ENCODE measurements around the gene COL5A1. TPM values are rescaled to one million over a fixed set of nuclear protein-coding genes. Genes with fewer than 3 reads are reported as not detected.
"Not testable (repeated sequence)": the region's sequence is repeated elsewhere in the genome, so short reads cannot be mapped to it uniquely, and the experiment has no call there.

Gene COL5A1
- total and polyA plus RNA-seq, 2 donors (not counting 1 experiment from before 2014, with no cell fraction given) = 72.8 to 109 TPM

DNA sequence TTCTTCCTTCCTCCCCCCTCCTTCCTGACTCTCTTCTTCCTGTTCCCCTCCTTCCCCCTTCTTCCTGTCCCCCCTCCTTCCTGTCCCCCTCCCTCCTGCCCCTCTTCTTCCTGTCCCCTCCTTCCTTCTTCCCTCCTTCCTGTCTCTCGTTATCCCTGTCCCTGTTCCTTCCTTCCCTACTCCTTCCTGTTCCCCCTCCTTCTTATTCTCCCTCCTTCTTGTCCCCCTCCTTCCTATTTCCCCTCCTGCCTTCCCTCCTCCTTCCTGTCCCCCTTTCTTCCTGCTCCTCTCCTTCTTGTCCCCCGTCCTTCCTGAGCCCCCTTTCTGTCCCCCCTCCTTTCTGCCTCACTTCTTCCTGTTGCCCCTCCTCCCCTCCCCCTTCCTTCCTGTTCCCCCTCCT is 70.6 kb downstream of the COL5A1 start:
- no peak overlapping the region for H2AFZ ChIP-seq (ENCODE audit: low read length)

DNA sequence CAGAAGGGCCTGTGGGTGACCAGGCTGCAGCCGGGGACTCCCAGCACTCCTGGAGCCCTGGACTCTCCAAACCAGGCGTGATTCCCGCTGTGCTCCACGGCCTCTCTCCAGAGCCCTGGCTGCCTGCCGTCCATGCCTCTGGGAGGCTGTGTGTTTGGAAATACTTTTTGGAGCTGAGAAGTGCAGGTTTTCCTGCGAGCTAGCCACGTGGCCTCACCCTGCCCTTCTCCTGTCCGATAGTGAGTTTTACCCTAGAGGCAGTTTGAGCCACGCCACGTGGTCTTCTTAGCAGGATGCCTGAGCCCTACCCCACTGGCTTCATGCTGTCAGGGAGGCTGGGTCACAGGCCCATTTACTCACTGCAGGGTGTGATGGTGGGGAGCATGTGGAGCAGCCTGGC is 71.3 kb downstream of the COL5A1 start:
- peaks cover 32% of the 10 kb centered on the region for H3K79me2 ChIP-seq (ENCODE audit: control insufficient read depth, insufficient read depth, low read length)
- peaks cover 31% of the 10 kb centered on the region for H3K36me3 ChIP-seq (ENCODE audit: control insufficient read depth, insufficient read depth, low read length)
- no peak overlapping the region for H3K27ac ChIP-seq (ENCODE audit: insufficient read depth, low read length)
- no peak for DNase-seq (ENCODE audit: low read depth in 2 of 2)
- no peaks in the 10 kb centered on the region for H3K4me1 ChIP-seq (ENCODE audit: control insufficient read depth, extremely low read depth, insufficient read depth, low read length)
- H2AFZ ChIP-seq (ENCODE audit: low read length) = no peak overlapping the region
- H3K9ac ChIP-seq (ENCODE audit: insufficient read depth, low read length) = no peak overlapping the region
- no peaks in the 10 kb centered on the region for H3K27me3 ChIP-seq (ENCODE audit: control insufficient read depth, insufficient read depth, low read length)
- H3K4me2 ChIP-seq (ENCODE audit: extremely low read depth, insufficient read depth, low read length) = no peak overlapping the region
- H4K20me1 ChIP-seq (ENCODE audit: control insufficient read depth, extremely low read depth, insufficient read depth, low read length) = peaks cover 3% of the 10 kb centered on the region
- no peaks in the 10 kb centered on the region for H3K9me3 ChIP-seq (ENCODE audit: control insufficient read depth, insufficient read depth, low read depth, low read length)
- TF ChIP-seq CTCF (conservative IDR thresholded peaks at IDR 0.05 in 1 of 2, IDR thresholded peaks at IDR 0.05 in 1 of 2; ENCODE audit: low read depth in 1 of 2, low read length in 2 of 2) (no peak), EZH2 (IDR thresholded peaks at IDR 0.05; ENCODE audit: low read length, missing control alignments) (no peak)
- no peak overlapping the region for H3K4me3 ChIP-seq (replicated peaks in 1 of 4; ENCODE audit: control extremely low read depth in 1 of 4, insufficient read depth in 1 of 4, low read depth in 3 of 4, low read length in 4 of 4)

More for the DNA sequence above, 70.6 kb downstream of the COL5A1 start:
- no peak for TF ChIP-seq CTCF (conservative IDR thresholded peaks at IDR 0.05 in 1 of 2, IDR thresholded peaks at IDR 0.05 in 1 of 2; ENCODE audit: low read depth in 1 of 2, low read length in 2 of 2)
- TF ChIP-seq EZH2 (IDR thresholded peaks at IDR 0.05; ENCODE audit: low read length, missing control alignments) = no peak
- Histone ChIP-seq H3K27ac (ENCODE audit: insufficient read depth, low read length) (no peak overlapping the region), H3K27me3 (ENCODE audit: control insufficient read depth, insufficient read depth, low read length) (no peaks in the 10 kb centered on the region), H3K9me3 (ENCODE audit: control insufficient read depth, insufficient read depth, low read depth, low read length) (no peaks in the 10 kb centered on the region), H3K4me3 (replicated peaks in 1 of 4; ENCODE audit: control extremely low read depth in 1 of 4, insufficient read depth in 1 of 4, low read depth in 3 of 4, low read length in 4 of 4) (no peak overlapping the region), H3K36me3 (ENCODE audit: control insufficient read depth, insufficient read depth, low read length) (peaks cover 30% of the 10 kb centered on the region), H3K4me1 (ENCODE audit: control insufficient read depth, extremely low read depth, insufficient read depth, low read length) (peaks cover 2% of the 10 kb centered on the region), H3K4me2 (ENCODE audit: extremely low read depth, insufficient read depth, low read length) (no peak overlapping the region), H4K20me1 (ENCODE audit: control insufficient read depth, extremely low read depth, insufficient read depth, low read length) (peaks cover 3% of the 10 kb centered on the region), H3K9ac (ENCODE audit: insufficient read depth, low read length) (no peak overlapping the region), H3K79me2 (ENCODE audit: control insufficient read depth, insufficient read depth, low read length) (peaks cover 32% of the 10 kb centered on the region)
- DNase-seq (ENCODE audit: low read depth in 2 of 2) = no peak

DNA sequence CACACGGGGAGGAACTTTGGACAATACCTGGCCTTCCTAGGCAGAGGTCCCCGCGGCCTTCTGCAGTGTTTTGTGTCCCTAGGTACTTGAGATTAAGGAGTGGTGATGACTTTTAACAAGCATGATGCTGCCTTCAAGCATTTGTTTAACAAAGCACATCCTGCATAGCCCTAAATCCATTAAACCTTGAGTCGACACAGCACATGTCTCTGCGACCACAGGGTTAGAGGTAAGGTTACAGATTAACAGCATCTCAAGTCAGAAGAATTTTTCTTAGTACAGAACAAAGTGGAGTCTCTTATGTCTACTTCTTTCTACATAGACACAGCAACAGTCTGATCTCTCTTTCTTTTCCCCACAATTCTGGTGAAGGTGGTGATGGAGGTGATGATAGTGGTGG is 73.9 kb downstream of the COL5A1 start:
- H3K36me3 ChIP-seq (ENCODE audit: control insufficient read depth, insufficient read depth, low read length) = peaks cover 24% of the 10 kb centered on the region
- not testable (repeated sequence) for H3K4me1 ChIP-seq (ENCODE audit: control insufficient read depth, extremely low read depth, insufficient read depth, low read length); H4K20me1 ChIP-seq (ENCODE audit: control insufficient read depth, extremely low read depth, insufficient read depth, low read length)

More for the DNA sequence above, 73.9 kb downstream of the COL5A1 start:
- peaks cover 31% of the 10 kb centered on the region for H3K79me2 ChIP-seq (ENCODE audit: control insufficient read depth, insufficient read depth, low read length)
- H3K27ac ChIP-seq (ENCODE audit: insufficient read depth, low read length); H3K9me3 ChIP-seq (ENCODE audit: control insufficient read depth, insufficient read depth, low read depth, low read length); H2AFZ ChIP-seq (ENCODE audit: low read length); H3K4me3 ChIP-seq (replicated peaks in 1 of 4; ENCODE audit: control extremely low read depth in 1 of 4, insufficient read depth in 1 of 4, low read depth in 3 of 4, low read length in 4 of 4); H3K9ac ChIP-seq (ENCODE audit: insufficient read depth, low read length); H3K4me2 ChIP-seq (ENCODE audit: extremely low read depth, insufficient read depth, low read length); DNase-seq (ENCODE audit: low read depth in 2 of 2); H3K27me3 ChIP-seq (ENCODE audit: control insufficient read depth, insufficient read depth, low read length): not testable (repeated sequence)

Measured in fibroblast of lung (primary cell).